Transverse colon (tissue), 4 donors: ENCODE measurements around the gene PYGM. TPM values are rescaled to one million over a fixed set of nuclear protein-coding genes. Genes with fewer than 3 reads are reported as not detected.

Source experiments
- DNase-seq: peaks from one replicate; pipeline ENCODE4 v3.0.0-alpha.2; 2019
- H3K27ac ChIP-seq, 4 donors: fragments of 200-600 bp; sonication (generic); 2 replicates each; pipeline ENCODE4 v1.5.1; 2016 to 2018; ENCODE audit warnings: inconsistent platforms in 4 of 4
- H3K27me3 ChIP-seq: fragments of 200-600 bp; sonication (generic); 2 replicates; pipeline ENCODE4 v1.5.1; 2017; ENCODE audit warnings: inconsistent platforms
- H3K36me3 ChIP-seq, 4 donors: fragments of 200-600 bp; sonication (generic); 2 replicates each; pipeline ENCODE4 v1.5.1; 2017 to 2019; ENCODE audit warnings: inconsistent platforms in 4 of 4
- H3K4me1 ChIP-seq, 4 donors: fragments of 200-600 bp; sonication (generic); 2 replicates each; pipeline ENCODE4 v1.5.1; 2017 to 2020; ENCODE audit warnings: inconsistent platforms in 4 of 4
- H3K4me3 ChIP-seq, 4 donors: fragments of 200-600 bp; sonication (generic); 1 replicate in 1 of 4; 2 replicates in 3 of 4; pipeline versions ENCODE4 v1.5.1 to v1.6.1; 2017 to 2019; ENCODE audit warnings: inconsistent platforms in 4 of 4
- H3K9me3 ChIP-seq, 2 donors: fragments of 200-600 bp; sonication (generic); 2 replicates each; pipeline ENCODE4 v1.5.1; 2017 to 2019; ENCODE audit warnings: inconsistent platforms in 2 of 2
- EP300 ChIP-seq: sonication (generic); formaldehyde crosslinking; IDR thresholded peaks from one replicate; pipeline ENCODE4 v1.6.1; 2017; ENCODE audit warnings: antibody characterized with exemption, low read depth
- POLR2A ChIP-seq: fragments of 450-650 bp; IDR thresholded peaks from one replicate; pipeline ENCODE4 v1.6.1; 2016; ENCODE audit warnings: antibody characterized with exemption, mild to moderate bottlenecking, moderate library complexity
- POLR2AphosphoS5 ChIP-seq, 3 donors: sonication (generic); formaldehyde crosslinking; IDR thresholded peaks; one replicate each; pipeline ENCODE4 v1.6.1; 2016; ENCODE audit warnings: antibody characterized with exemption in 3 of 3
- WGBS, 2 donors: methylation state at CpG; one replicate each; pipeline ENCODE4 v1.1.5; 2018; ENCODE audit warnings: low coverage in 1 of 2; 5-methylcytosine and 5-hydroxymethylcytosine counted together
- in situ Hi-C, 4 donors: fragments of 200-750 bp; cut with MboI; loops; one replicate each; pipeline versions ENCODE4 v1.15.0 to v1.15.1; 2017; ENCODE audit warnings: low sequenced_read_pairs in 3 of 4, low pct_ligation_motif_present in 1 of 4, low pct_unique_long_range_greater_than_20kb in 1 of 4
- intact Hi-C: fragments of 100-400 bp; cut with DNase I; formaldehyde crosslinking; loops from one replicate; pipeline ENCODE4 v1.15.1; 2023; ENCODE audit warnings: low total_unique reads
- total RNA-seq, 4 donors: library from RNA; depleted of rRNA; stranded (reverse); fragments of >200 nt; gene quantifications; one replicate each; pipeline ENCODE4 v1.1.0, GENCODE V29; 2016
- TF ChIP-seq, protein P1 (sequence below), 5 experiments: fragments of 200-600 bp in 3 of 5; fragments of 450-650 bp in 2 of 5; sonication (generic) in 3 of 5; IDR thresholded peaks; 1 replicate in 2 of 5; 2 replicates in 3 of 5; pipeline ENCODE4 v1.5.1; 2016 to 2017; ENCODE audit warnings: antibody characterized with exemption in 5 of 5, inconsistent platforms in 3 of 5, mild to moderate bottlenecking in 2 of 5, moderate library complexity in 1 of 5

Gene PYGM
- total RNA-seq, 4 donors from 2014 or later, result 1.2 to 7.9 (median 2.2) TPM

- Histone ChIP-seq H3K4me3 (peak overlapping the region; percentile 94 to 99 (median 99)), H3K36me3 (peaks cover 0 to 40% (median 19%) of the 10 kb centered on the region in 4 donors), H3K27me3 (no peaks in the 10 kb centered on the region), H3K4me1 (peaks cover 19 to 60% (median 28%) of the 10 kb centered on the region in 4 donors), H3K9me3 (no peaks in the 10 kb centered on the region), H3K27ac (peak overlapping the region; percentile 99 to 100 (median 100))
- 0 to 1% methylated on average over 2 to 46 of the region's 98 CpGs for WGBS, 2 donors
- TF ChIP-seq EP300, result no peak
- peak in 1 of 3 donors; percentile 26 for TF ChIP-seq POLR2AphosphoS5 (IDR thresholded peaks at IDR 0.05)
- TF ChIP-seq, protein P1, sequence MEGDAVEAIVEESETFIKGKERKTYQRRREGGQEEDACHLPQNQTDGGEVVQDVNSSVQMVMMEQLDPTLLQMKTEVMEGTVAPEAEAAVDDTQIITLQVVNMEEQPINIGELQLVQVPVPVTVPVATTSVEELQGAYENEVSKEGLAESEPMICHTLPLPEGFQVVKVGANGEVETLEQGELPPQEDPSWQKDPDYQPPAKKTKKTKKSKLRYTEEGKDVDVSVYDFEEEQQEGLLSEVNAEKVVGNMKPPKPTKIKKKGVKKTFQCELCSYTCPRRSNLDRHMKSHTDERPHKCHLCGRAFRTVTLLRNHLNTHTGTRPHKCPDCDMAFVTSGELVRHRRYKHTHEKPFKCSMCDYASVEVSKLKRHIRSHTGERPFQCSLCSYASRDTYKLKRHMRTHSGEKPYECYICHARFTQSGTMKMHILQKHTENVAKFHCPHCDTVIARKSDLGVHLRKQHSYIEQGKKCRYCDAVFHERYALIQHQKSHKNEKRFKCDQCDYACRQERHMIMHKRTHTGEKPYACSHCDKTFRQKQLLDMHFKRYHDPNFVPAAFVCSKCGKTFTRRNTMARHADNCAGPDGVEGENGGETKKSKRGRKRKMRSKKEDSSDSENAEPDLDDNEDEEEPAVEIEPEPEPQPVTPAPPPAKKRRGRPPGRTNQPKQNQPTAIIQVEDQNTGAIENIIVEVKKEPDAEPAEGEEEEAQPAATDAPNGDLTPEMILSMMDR (IDR thresholded peaks at IDR 0.05), result no peak
- TF ChIP-seq POLR2A, result peak; percentile 27
- intact Hi-C loops (no loop called here), in situ Hi-C loops (no loop called here)
- peak; percentile 84 for DNase-seq
These were observed 17.9 kb upstream of the PYGM start for GRCh38 chr11:64777449-64778222.

GRCh38 chr11:64776875-64777274, 17.1 kb upstream of the PYGM start:
- in situ Hi-C loops (no loop called here), intact Hi-C loops (no loop called here)
- H3K36me3 ChIP-seq, result peaks cover 0 to 48% (median 23%) of the 10 kb centered on the region in 4 donors
- peak overlapping the region; percentile 55 to 99 (median 96) for H3K4me3 ChIP-seq
- DNase-seq, result no peak
- H3K27me3 ChIP-seq, result no peaks in the 10 kb centered on the region
- TF ChIP-seq, protein P1 (IDR thresholded peaks at IDR 0.05), result no peak
- TF ChIP-seq POLR2A (no peak), EP300 (no peak), POLR2AphosphoS5 (IDR thresholded peaks at IDR 0.05) (no peak)
- WGBS, 2 donors, result 5 to 8% methylated on average over 3 of the region's 3 CpGs
- peaks cover 20 to 67% (median 30%) of the 10 kb centered on the region in 4 donors for H3K4me1 ChIP-seq
- no peaks in the 10 kb centered on the region for H3K9me3 ChIP-seq
- H3K27ac ChIP-seq, result peak overlapping the region; percentile 99 to 100 (median 100)

GRCh38 chr11:64776425-64776824, 16.7 kb upstream of the PYGM start:
- Histone ChIP-seq H3K27me3 (no peaks in the 10 kb centered on the region), H3K27ac (peak overlapping the region in 2 of 4 donors; percentile 99 to 100), H3K36me3 (peaks cover 0 to 52% (median 26%) of the 10 kb centered on the region in 4 donors), H3K9me3 (no peaks in the 10 kb centered on the region), H3K4me1 (peaks cover 20 to 72% (median 30%) of the 10 kb centered on the region in 4 donors), H3K4me3 (peak overlapping the region in 1 of 4 donors; percentile 99)
- in situ Hi-C loops (no loop called here), intact Hi-C loops (no loop called here)
- 60 to 61% methylated on average over 6 of the region's 6 CpGs for WGBS, 2 donors
- DNase-seq, result no peak
- TF ChIP-seq, protein P1 (IDR thresholded peaks at IDR 0.05), result no peak

DNA sequence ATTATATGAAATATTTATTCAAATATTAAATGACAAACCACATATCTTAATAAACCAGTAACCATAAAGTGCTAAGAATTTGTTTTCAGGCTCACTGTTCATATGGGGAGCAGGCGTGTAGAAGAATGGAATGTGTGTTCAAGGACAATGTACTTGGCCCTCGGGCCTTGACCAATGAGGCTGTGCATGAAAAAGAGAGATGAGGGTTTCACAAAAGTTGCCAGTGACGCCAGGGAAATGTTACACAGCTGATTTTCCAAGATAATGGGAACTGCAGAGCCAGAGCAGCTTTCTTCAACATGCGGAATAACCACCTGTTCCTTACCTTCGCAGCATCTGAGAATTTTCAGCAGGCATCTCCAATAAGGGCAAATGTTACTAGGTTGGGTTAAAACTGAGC, 14.4 kb upstream of the PYGM start:
- no peaks in the 10 kb centered on the region for H3K27me3 ChIP-seq
- TF ChIP-seq, protein P1 (IDR thresholded peaks at IDR 0.05), result no peak
- no peak for TF ChIP-seq POLR2A
- no peak for TF ChIP-seq POLR2AphosphoS5 (IDR thresholded peaks at IDR 0.05)
- no peak for TF ChIP-seq EP300
- H3K36me3 ChIP-seq, result peaks cover 0 to 75% (median 41%) of the 10 kb centered on the region in 4 donors
- no peak overlapping the region for H3K27ac ChIP-seq
- intact Hi-C loops, result no loop called here
- peaks cover 15 to 62% (median 24%) of the 10 kb centered on the region in 4 donors for H3K4me1 ChIP-seq
- H3K4me3 ChIP-seq, result no peak overlapping the region
- no peaks in the 10 kb centered on the region for H3K9me3 ChIP-seq
- WGBS, 2 donors, result 66 to 79% methylated on average over 5 of the region's 5 CpGs
- in situ Hi-C loops, result no loop called here
- DNase-seq, result no peak
